HepG2 (cell line): Measurements from ENCODE around the gene SHANK3. TPM values are rescaled to one million over a fixed set of nuclear protein-coding genes. Genes with fewer than 3 reads are reported as not detected.
A peak's percentile ranks its signal among the peaks of the same experiment; 100 is the strongest.

Experiments
- AKAP8 ChIP-seq: sonication (generic); formaldehyde crosslinking; IDR thresholded peaks from 2 replicates; pipeline ENCODE4 v1.5.1; 2020; ENCODE audit warnings: mild to moderate bottlenecking, missing genetic modification reagents
- IKZF5 ChIP-seq: IDR thresholded peaks from 2 replicates; pipeline ENCODE4 v1.6.1; 2018; ENCODE audit warnings: missing genetic modification reagents, mild to moderate bottlenecking, missing compliant biosample characterization
- KAT2B ChIP-seq: fragments of 150-350 bp; IDR thresholded peaks from 2 replicates; pipeline ENCODE4 v1.6.1; 2014; ENCODE audit warnings: low read depth, low read length, borderline replicate concordance
- MAX ChIP-seq: IDR thresholded peaks from 2 replicates; pipeline ENCODE4 v1.6.1; 2012; ENCODE audit warnings: inconsistent platforms
- MXD1 ChIP-seq: sonication (generic); formaldehyde crosslinking; IDR thresholded peaks from 2 replicates; pipeline ENCODE4 v1.4.0; 2020; ENCODE audit warnings: mild to moderate bottlenecking, missing genetic modification reagents
- NFE2 ChIP-seq: sonication (generic); formaldehyde crosslinking; IDR thresholded peaks from 2 replicates; pipeline ENCODE4 v1.4.0; 2020; ENCODE audit warnings: missing genetic modification reagents
- NFKBIZ ChIP-seq: IDR thresholded peaks from 2 replicates; pipeline ENCODE4 v1.6.1; 2018; ENCODE audit warnings: missing genetic modification reagents, missing compliant biosample characterization
- NFYC ChIP-seq: IDR thresholded peaks from 2 replicates; pipeline ENCODE4 v1.6.1; 2016; ENCODE audit warnings: missing genetic modification reagents, missing compliant biosample characterization
- NRL ChIP-seq: sonication (generic); formaldehyde crosslinking; IDR thresholded peaks from 2 replicates; pipeline ENCODE4 v1.5.0; 2020; ENCODE audit warnings: missing genetic modification reagents, mild to moderate bottlenecking, moderate library complexity, borderline replicate concordance
- REPIN1 ChIP-seq: sonication (generic); formaldehyde crosslinking; IDR thresholded peaks from 2 replicates; pipeline ENCODE4 v1.8.0; 2022; ENCODE audit warnings: missing genetic modification reagents, low read depth, mild to moderate bottlenecking, borderline replicate concordance
- TARDBP ChIP-seq: sonication (generic); formaldehyde crosslinking; IDR thresholded peaks from 2 replicates; pipeline ENCODE4 v1.8.0; 2022; ENCODE audit warnings: mild to moderate bottlenecking, missing genetic modification reagents
- TFAP4 ChIP-seq: sonication (generic); IDR thresholded peaks from 2 replicates; pipeline ENCODE4 v1.6.1; 2016; ENCODE audit warnings: low read depth, borderline replicate concordance
- TIGD3 ChIP-seq: sonication (generic); formaldehyde crosslinking; IDR thresholded peaks from 2 replicates; pipeline ENCODE4 v1.5.1; 2020; ENCODE audit warnings: mild to moderate bottlenecking, missing genetic modification reagents, borderline replicate concordance
- TMF1 ChIP-seq: sonication (generic); formaldehyde crosslinking; IDR thresholded peaks from 2 replicates; pipeline ENCODE4 v1.8.1; 2022; ENCODE audit warnings: low read depth, missing genetic modification reagents
- TOPORS ChIP-seq: sonication (generic); formaldehyde crosslinking; IDR thresholded peaks from 2 replicates; pipeline ENCODE4 v1.8.0; 2023; ENCODE audit warnings: mild to moderate bottlenecking, missing genetic modification reagents
- TRAFD1 ChIP-seq: sonication (generic); formaldehyde crosslinking; IDR thresholded peaks from 2 replicates; pipeline ENCODE4 v1.5.1; 2020; ENCODE audit warnings: missing genetic modification reagents, mild to moderate bottlenecking, borderline replicate concordance
- ZFP62 ChIP-seq: sonication (generic); formaldehyde crosslinking; IDR thresholded peaks from 2 replicates; pipeline ENCODE4 v1.4.0; 2020; ENCODE audit warnings: missing genetic modification reagents
- ZFP90 ChIP-seq: sonication (generic); formaldehyde crosslinking; IDR thresholded peaks from 2 replicates; pipeline ENCODE4 v1.8.0; 2022; ENCODE audit warnings: missing genetic modification reagents, mild to moderate bottlenecking, inconsistent platforms, borderline replicate concordance
- ZNF101 ChIP-seq: sonication (generic); formaldehyde crosslinking; IDR thresholded peaks from 2 replicates; pipeline ENCODE4 v1.4.0; 2020; ENCODE audit warnings: mild to moderate bottlenecking, low read depth, missing genetic modification reagents, borderline replicate concordance
- ZNF333 ChIP-seq: sonication (generic); formaldehyde crosslinking; IDR thresholded peaks from 2 replicates; pipeline ENCODE4 v1.4.0; 2020; ENCODE audit warnings: mild to moderate bottlenecking, missing genetic modification reagents, borderline replicate concordance
- ZNF589 ChIP-seq: sonication (generic); formaldehyde crosslinking; conservative IDR thresholded peaks from 2 replicates; pipeline ENCODE4 v1.8.0; 2022; ENCODE audit warnings: mild to moderate bottlenecking, moderate library complexity, missing genetic modification reagents
- ZNF615 ChIP-seq: sonication (generic); formaldehyde crosslinking; IDR thresholded peaks from 2 replicates; pipeline ENCODE4 v1.5.0; 2020; ENCODE audit warnings: mild to moderate bottlenecking, missing genetic modification reagents, borderline replicate concordance
- ZNF703 ChIP-seq: sonication (generic); formaldehyde crosslinking; IDR thresholded peaks from 2 replicates; pipeline ENCODE4 v1.5.1; 2020; ENCODE audit warnings: missing genetic modification reagents, mild to moderate bottlenecking, moderate library complexity, borderline replicate concordance
- ZNF766 ChIP-seq: sonication (generic); formaldehyde crosslinking; IDR thresholded peaks from 2 replicates; pipeline ENCODE4 v1.5.0; 2020; ENCODE audit warnings: missing genetic modification reagents, borderline replicate concordance
- ZSCAN9 ChIP-seq: IDR thresholded peaks from 2 replicates; pipeline ENCODE4 v1.6.1; 2016; ENCODE audit warnings: borderline replicate concordance
- polyA plus RNA-seq, 8 experiments: library from polyadenylated mRNA; depleted of rRNA in 3 of 8; stranded (reverse) in 7 of 8; unstranded in 1 of 8; fragments of >200 nt; fragmentation: Illumina TruSeq in 4 of 8; extraction: Trizol in 4 of 8; gene quantifications; 2 replicates each; pipeline versions ENCODE4 v1.2.1 to v1.2.3, GENCODE V29; 2011 to 2016; ENCODE audit warnings: low read depth in 4 of 8, missing spikeins in 1 of 8, mixed read lengths in 1 of 8; ENCODE audit not compliant: insufficient read depth in 1 of 8
- total RNA-seq, 5 experiments: library from RNA; depleted of rRNA; stranded (reverse); fragments of >200 nt; fragmentation: Illumina TruSeq; extraction: Trizol; gene quantifications; 2 replicates each; pipeline ENCODE4 v1.2.3, GENCODE V29; 2016; ENCODE audit warnings: low read depth in 1 of 5

Gene SHANK3
- total and polyA plus RNA-seq, 2 of the 13 experiments (the other 11 are each of a cell fraction or from before 2014, with no cell fraction given): 2.9 to 4.6 TPM

GRCh38 chr22:50628543-50629134, 44.0 kb upstream of the SHANK3 start (continued):
- TF ChIP-seq ZNF703 (CRISPR knock-in tag) (no peak), MAX (0 out of 2 replicates have a peak, but pooled peaks have one; percentile 27), TOPORS (CRISPR knock-in tag) (no peak), ZNF589 (no peak), ZNF101 (CRISPR knock-in tag) (no peak), NRL (CRISPR knock-in tag) (0 out of 2 replicates have a peak, but pooled peaks have one; percentile 56), ZFP90 (CRISPR knock-in tag) (no peak), MXD1 (CRISPR knock-in tag) (no peak), NFKBIZ (CRISPR knock-in tag) (no peak), TFAP4 (no peak), AKAP8 (CRISPR knock-in tag) (no peak), TIGD3 (CRISPR knock-in tag) (no peak), NFYC (CRISPR knock-in tag) (no peak), TMF1 (CRISPR knock-in tag) (0 out of 2 replicates have a peak, but pooled peaks have one; percentile 38), TARDBP (CRISPR knock-in tag) (peak; percentile 72), TRAFD1 (CRISPR knock-in tag) (no peak), ZFP62 (CRISPR knock-in tag) (no peak), NFE2 (no peak), IKZF5 (CRISPR knock-in tag) (no peak), ZSCAN9 (no peak), KAT2B (no peak), ZNF333 (no peak), ZNF766 (CRISPR knock-in tag) (no peak), REPIN1 (CRISPR knock-in tag) (no peak), ZNF615 (CRISPR knock-in tag) (no peak)
